ENCODE data around the gene AUTS2.
A peak's percentile ranks its signal among the peaks of the same experiment; 100 is the strongest.
"Not testable (repeated sequence)": the region's sequence is repeated elsewhere in the genome, so short reads cannot be mapped to it uniquely, and the experiment has no call there.

The AUTS2 gene

DNA sequence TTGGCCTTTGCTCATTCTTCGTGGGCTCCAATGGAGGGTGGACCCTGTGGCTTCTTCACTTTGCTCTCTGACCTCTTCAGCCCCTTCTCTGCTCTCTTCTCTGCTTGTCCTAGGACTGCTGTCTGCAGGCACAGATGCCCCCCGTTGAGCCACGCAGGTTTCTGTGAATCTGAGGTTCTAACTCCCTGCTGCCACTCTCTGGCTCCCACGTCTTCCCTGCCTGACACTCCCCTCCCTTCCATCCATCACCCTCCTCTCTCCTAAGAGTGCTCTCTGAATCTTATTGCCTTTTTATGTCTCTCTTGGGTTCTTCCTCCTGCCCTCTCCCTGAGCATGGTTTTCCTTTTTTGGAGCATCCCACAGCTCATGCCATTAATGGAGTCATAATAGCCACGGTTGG, 1034.1 kb downstream of the AUTS2 start:
- no peak for DNase-seq

DNA sequence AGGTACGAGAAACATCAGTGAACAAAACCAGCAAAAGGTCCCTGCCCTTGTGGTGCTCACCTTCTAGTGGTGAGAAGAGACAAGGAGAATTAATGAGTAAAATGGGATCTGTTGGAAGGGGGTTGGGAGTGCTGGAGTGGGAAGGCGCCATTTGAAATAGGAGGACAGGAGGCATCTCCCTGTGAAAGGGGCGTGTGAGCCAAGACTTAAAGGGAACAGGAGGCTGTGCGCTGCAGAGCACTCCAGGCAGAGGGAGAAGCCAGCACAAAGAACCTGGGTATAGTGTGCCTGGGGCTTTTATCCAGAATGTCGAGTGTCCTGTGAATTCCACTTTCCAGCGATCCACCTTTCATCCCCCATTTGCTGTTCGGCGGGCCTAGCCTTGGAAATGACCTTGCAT, 1035.8 kb downstream of the AUTS2 start:
- no peak for DNase-seq

- DNase-seq = no peak
Observed at GRCh38 chr7:70634610-70635068, 1036.4 kb downstream of the AUTS2 start.

DNA sequence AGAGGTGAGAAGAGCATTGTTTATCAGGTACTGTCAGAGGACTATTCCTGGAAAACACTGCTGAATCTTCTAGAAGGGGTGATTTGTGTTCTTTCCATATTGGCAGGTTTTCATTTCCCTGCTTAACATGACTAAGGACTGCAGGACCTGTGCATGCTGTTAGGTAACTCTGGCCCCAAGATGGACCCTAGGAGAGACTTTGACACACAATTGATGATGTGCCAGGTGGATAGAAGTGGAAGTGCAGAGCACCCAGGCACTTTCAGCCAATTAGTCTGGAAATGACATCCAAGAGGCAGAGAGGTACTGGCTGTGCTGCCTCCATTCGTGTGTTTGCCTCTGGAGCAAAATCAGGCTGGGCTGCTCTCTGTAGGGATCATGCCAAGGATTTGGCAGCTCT, 1037.4 kb downstream of the AUTS2 start:
- DNase-seq = no peak

- DNase-seq = no peak
Observed at GRCh38 chr7:70636169-70636568, 1037.9 kb downstream of the AUTS2 start.

DNA sequence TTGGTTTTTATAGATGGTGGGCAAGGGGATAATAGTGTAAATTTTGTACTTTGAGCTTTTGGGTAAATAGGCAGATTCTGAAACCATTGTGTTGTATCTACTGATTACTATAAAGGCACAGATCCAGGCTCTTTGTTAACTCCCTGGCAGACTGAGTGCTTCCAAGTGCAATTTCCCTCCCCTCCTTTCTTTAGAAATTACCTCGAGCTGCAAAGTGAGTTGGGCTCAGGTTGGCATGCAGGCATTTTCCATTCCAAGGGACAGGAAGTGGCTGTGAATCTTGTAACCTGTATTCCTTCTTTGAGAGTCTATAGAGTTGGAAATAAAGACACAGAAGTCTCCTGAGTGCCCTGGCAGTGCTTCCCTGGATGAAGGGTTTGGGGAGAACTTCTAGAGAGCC, 1039.5 kb downstream of the AUTS2 start:
- DNase-seq = no peak

DNA sequence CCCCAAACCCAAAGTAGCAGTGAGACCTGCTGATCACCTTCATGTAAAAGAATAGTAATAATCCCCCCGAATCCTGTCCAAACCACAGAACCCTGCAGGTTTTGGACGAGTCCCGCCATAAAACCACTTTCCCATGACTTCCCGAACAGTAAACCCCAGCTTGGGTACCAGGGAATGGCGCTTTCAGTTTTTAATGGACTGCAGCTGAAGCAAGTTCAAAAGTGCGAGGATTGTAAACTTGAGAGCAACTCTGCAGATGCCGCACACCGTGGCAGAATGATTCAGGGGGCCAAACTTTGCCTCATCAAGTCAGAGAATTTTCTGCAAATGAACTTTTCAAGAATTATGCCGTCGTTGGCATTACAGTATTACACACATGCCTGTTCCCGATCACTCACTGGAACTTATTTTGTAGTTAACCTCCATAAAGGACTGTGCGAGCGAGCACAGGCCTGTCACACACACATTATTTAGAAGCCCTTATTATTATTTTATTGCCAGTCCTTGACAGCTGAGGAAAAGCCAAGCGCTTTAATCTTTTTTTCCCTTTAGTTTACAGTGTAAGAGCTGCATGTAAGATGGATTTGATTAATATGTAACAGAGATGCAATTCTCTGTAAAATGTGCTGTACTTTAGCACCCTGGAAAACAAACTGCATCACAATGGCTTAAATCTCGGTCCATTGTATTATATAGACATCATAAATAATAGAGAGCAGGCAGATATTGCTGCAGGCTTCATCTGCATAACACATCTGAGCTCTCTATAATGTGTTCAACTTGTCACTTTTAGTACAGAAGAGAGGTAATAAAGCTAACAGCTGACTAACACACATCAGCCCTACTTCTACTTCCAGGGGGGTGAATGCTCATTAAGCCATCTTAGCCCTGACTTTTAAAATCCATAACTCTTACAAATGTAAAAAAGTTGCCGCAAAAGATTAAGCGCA, 1040.2 kb downstream of the AUTS2 start:
- no peak for DNase-seq

DNA sequence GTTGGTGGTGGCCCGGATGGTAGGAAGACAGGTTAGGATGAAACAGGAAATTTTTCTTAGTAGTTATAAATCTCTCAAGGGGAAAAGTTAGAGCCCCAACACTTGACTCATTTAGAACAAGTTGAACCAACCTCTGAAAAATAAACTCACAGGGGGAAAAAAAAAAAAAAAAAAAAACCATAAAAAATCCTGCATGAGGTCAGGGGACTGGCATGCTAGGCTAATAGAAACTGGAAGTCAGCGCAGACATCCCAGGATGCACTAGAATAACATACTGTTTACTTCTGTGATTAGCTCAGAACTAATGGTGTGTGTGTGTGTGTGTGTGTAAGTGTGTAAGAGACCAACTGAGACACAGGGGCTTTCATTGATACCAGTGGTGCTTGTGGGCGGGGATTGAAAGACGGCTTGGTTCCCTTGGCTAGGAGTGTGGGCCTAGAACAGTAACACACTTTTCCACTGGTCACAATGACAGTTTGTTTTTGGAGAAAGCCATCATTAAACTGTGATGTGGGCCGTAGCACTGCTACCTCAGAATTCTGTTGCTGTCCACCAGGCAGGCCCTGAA, 1042.1 kb downstream of the AUTS2 start:
- DNase-seq = no peak

- DNase-seq = no peak
Observed at GRCh38 chr7:70641882-70642281, 1043.6 kb downstream of the AUTS2 start.

DNA sequence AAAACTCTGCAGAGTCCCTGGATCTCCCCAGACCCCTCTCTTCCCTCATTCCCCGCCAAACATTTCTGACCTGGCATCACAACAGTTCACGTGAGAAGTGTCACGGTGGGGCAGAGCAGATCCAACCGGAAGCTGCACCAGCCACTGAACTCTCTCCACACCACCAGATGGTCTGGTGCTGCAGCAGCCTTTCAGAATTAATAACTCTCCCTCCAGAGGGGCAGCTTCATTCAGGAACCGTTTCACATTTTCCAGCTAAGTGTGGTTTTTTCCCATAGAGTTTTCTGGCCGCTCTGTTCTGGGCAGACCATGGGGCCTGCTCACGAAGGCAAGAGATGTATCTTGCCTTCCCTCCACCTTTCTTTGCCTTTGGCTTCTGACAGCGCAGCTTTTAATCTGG, 1047.0 kb downstream of the AUTS2 start:
- DNase-seq = no peak

GRCh38 chr7:70645876-70646351, 1047.6 kb downstream of the AUTS2 start:
- no peak for DNase-seq

GRCh38 chr7:70646536-70647248, 1048.4 kb downstream of the AUTS2 start:
- no peak for DNase-seq

DNA sequence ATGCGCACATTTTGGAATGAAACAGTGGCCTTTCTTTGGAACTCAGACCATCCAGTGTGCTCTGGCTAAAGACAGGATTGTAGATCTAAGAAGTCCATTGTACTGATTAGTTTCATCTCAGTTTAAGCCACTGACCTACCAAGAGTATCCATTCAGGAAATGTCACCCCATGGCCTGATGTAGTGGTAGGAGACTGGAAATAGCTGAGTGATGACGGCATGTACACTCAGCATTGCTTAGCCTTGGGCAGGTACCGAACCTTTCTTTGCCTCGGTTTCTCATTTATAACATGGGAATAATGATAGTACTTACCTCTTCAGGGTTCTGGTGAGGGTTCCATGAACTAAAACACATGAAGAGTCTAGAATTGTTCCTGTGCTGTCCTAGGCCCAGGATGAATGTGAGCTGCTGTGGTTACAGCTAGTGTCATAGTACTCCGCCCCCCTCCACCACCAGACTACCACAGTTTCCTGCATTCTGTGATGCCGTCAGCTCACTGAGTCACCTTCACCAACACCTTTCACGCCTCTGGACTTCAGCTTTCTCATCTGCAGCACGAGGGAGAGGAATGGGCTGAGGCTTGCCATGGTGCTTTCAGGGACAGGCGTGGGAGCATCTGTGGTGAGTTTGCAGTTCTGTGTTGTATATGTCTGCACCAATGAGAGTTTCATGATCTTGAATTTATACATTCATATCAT, 1049.7 kb downstream of the AUTS2 start:
- DNase-seq = peak; percentile 83

GRCh38 chr7:70648499-70648861, 1050.2 kb downstream of the AUTS2 start:
- not testable (repeated sequence) for DNase-seq

DNA sequence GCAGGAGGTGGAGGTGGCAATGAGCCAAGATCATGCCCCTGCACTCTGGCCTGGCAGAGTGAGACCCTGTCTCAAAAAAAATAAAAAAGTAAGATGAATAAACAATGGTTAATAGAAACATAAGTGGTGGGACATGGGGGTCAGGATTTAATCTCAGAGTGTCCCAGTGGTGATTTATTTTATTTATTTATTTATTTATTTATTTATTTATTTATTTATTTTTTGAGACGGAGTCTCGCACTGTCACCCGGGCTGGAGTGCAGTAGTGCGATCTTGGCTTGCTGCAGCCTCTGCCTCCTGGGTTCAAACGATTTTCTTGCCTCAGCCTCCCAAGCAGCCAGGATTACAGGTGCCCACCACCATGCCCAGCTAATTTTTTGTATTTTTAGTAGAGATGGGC, 1051.0 kb downstream of the AUTS2 start:
- DNase-seq = no peak

- no peak for DNase-seq
Observed at GRCh38 chr7:70654146-70654545, 1055.9 kb downstream of the AUTS2 start.

DNA sequence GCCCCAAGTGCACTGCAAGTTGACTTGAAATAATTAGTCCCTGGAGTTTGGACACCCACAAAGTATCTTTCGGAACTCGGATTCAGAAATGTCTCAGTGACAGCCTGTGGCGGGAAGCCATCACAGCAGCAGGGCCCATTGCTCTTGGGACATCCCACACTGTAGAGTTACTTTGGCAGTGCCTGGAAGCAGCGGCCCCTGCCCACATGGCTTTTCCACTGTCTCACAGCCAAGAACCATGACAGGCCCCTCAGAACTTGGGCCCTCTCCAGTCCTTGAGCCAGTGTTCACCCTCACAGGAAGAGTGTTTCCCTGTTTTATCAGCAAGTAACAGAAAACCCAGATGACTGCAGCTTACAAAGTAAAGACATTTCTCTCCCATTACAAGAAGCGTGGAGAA, 1056.7 kb downstream of the AUTS2 start:
- DNase-seq = no peak

GRCh38 chr7:70655694-70656093, 1057.4 kb downstream of the AUTS2 start:
- no peak for DNase-seq

DNA sequence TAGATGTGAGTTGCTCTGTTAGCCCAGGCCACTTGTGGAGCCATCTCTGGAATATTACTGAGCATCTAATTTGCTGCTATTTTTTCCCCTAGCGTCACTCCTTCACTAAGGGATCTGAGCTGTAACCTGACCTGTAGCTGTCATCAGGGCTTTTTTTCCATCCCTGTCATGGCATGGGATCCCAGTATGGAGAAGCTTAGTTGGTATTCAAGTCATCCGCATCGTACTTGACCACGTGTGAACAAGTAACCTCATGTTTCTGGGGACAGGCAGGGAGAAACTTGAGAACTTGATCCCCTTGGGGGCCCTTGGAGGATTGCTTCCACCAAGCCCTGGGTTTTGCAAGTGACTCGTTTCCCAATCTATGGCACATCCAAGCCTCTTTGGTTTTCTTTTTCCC, 1059.3 kb downstream of the AUTS2 start:
- no peak for DNase-seq

DNA sequence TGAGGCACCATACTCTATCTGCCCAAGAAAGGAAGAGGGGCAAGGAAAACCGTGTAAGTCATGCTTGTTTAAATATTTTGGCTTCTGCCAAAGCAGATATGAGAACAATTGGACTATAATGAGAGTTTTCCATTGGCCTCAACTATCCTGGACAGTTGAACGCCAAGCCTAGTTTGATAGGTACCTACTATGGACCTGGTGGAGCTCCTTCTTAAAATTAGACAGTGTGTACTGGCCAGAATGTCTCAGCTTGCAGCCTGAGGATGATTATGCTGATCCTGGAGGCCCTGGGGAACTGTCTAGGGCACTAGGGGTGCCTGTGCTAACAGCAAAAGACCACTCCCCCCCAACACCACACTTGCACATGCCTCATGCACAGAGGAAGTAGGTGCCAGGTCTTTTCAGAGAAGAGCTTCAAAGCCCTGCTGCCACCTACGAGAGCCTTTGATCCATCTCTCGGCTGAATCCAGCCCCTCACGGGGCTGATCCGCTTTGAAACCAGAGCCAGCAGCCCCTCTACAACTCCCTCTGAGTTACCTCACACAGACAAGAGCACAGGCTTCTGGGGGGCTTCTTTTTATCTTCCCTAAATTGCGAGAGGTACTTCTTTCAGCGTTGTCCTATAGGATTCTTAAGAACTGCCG, 1059.8 kb downstream of the AUTS2 start:
- no peak for DNase-seq

- DNase-seq = no peak
Observed at GRCh38 chr7:70659263-70659662, 1061.0 kb downstream of the AUTS2 start.

GRCh38 chr7:70660154-70660818, 1062.0 kb downstream of the AUTS2 start:
- DNase-seq = no peak

All from activated CD8-positive, alpha-beta memory T cell treated with anti-CD3 and anti-CD28 coated beads, Interleukin-2, amount 50 U/mL, for 48 hours (primary cell).